ENCODE measurements around the gene SNTB2.

The SNTB2 gene

DNA sequence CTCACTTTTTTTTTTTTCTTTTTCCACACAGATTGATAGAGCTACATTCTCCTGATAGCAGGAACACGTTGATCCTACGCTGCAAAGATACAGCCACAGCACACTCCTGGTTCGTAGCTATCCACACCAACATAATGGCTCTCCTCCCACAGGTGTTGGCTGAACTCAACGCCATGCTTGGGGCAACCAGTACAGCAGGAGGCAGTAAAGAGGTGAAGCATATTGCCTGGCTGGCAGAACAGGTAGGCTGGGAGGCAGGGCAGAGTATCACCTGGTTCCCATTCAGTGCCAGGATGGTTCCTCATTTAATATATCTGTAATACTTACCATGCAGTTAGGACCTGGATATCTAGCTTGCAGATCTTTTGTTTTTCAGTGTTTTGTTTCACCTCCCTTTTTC, 73.1 kb downstream of the SNTB2 start:
- Histone ChIP-seq H3K4me1 (ENCODE audit: control insufficient read depth, insufficient read depth, low read depth, low read length) (no peaks in the 10 kb centered on the region), H4K8ac (ENCODE audit: low read length) (no peak overlapping the region), H2BK5ac (ENCODE audit: low read depth, low read length, poor library complexity, severe bottlenecking) (no peak overlapping the region), H3K27ac (ENCODE audit: low read length, poor library complexity, severe bottlenecking) (no peak overlapping the region), H2AFZ (ENCODE audit: low read depth, low read length) (no peak overlapping the region), H2BK15ac (ENCODE audit: low read depth, poor library complexity, severe bottlenecking) (no peak overlapping the region), H3K14ac (ENCODE audit: low read length in 2 of 2) (no peak overlapping the region), H3K23ac (ENCODE audit: low read length in 2 of 2) (no peak overlapping the region), H2BK120ac (ENCODE audit: low read depth, low read length) (no peak overlapping the region), H3K4me3 (ENCODE audit: insufficient read depth in 1 of 2, low read depth in 1 of 2, low read length in 2 of 2) (no peak overlapping the region), H3K9me3 (ENCODE audit: control insufficient read depth, low read length) (no peaks in the 10 kb centered on the region), H3K79me1 (replicated peaks; ENCODE audit: low read length, poor library complexity, severe bottlenecking) (peaks cover 17% of the 10 kb centered on the region), H3K4me2 (ENCODE audit: low read length, poor library complexity, severe bottlenecking) (no peak overlapping the region), H2BK12ac (ENCODE audit: low read length in 2 of 2) (no peak overlapping the region), H3K27me3 (ENCODE audit: control insufficient read depth in 1 of 2, insufficient read depth in 1 of 2, low read length in 2 of 2) (no peaks in the 10 kb centered on the region), H3K18ac (ENCODE audit: low read depth in 1 of 2, low read length in 2 of 2) (no peak overlapping the region), H3K36me3 (ENCODE audit: control insufficient read depth in 1 of 2, insufficient read depth in 2 of 2, low read depth in 1 of 2, low read length in 2 of 2) (peaks cover 7 to 35% of the 10 kb centered on the region in 2 experiments), H2AK5ac (ENCODE audit: low read length, severe bottlenecking) (no peak overlapping the region), H4K91ac (ENCODE audit: low read length) (no peak overlapping the region), H3K9ac (ENCODE audit: low read length) (no peak overlapping the region), H3K4ac (ENCODE audit: low read depth in 1 of 2, low read length in 2 of 2) (no peak overlapping the region)
- DNase-seq, result no peak
- WGBS, result 100% methylated on average over 4 of the region's 4 CpGs

DNA sequence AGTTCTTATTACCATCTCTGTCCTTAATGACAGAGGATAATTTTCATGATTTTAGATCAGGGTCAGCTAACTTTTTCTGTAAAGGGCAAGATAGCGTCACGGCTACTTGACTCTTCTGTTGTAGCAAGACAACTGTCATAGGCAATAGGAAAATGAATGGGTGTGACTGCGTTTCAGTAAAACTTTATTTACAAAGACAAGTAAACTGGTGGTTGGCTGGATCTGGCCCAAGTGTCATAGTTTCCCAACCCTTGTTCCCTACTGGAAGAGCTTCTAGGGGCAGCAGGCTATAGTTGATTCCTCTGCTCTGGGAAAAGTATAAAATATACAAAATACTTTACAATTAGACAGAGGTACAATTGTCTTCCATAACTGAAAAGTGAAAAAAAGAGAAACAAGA, 73.5 kb downstream of the SNTB2 start:
- H3K4me1 ChIP-seq (ENCODE audit: control insufficient read depth, insufficient read depth, low read depth, low read length), result no peaks in the 10 kb centered on the region
- H3K9me3 ChIP-seq (ENCODE audit: control insufficient read depth, low read length), result no peaks in the 10 kb centered on the region
- no peak overlapping the region for H2BK15ac ChIP-seq (ENCODE audit: low read depth, poor library complexity, severe bottlenecking)
- H3K4me3 ChIP-seq (ENCODE audit: insufficient read depth in 1 of 2, low read depth in 1 of 2, low read length in 2 of 2), result no peak overlapping the region
- H3K9ac ChIP-seq (ENCODE audit: low read length), result no peak overlapping the region
- no peaks in the 10 kb centered on the region for H3K27me3 ChIP-seq (ENCODE audit: control insufficient read depth in 1 of 2, insufficient read depth in 1 of 2, low read length in 2 of 2)
- H3K27ac ChIP-seq (ENCODE audit: low read length, poor library complexity, severe bottlenecking), result no peak overlapping the region
- H3K4me2 ChIP-seq (ENCODE audit: low read length, poor library complexity, severe bottlenecking), result no peak overlapping the region
- no peak overlapping the region for H2BK120ac ChIP-seq (ENCODE audit: low read depth, low read length)
- peaks cover 7 to 35% of the 10 kb centered on the region in 2 experiments for H3K36me3 ChIP-seq (ENCODE audit: control insufficient read depth in 1 of 2, insufficient read depth in 2 of 2, low read depth in 1 of 2, low read length in 2 of 2)
- no peak overlapping the region for H4K8ac ChIP-seq (ENCODE audit: low read length)
- WGBS, result 92% methylated on average over 3 of the region's 3 CpGs
- no peak overlapping the region for H2AFZ ChIP-seq (ENCODE audit: low read depth, low read length)
- DNase-seq, result no peak
- H3K23ac ChIP-seq (ENCODE audit: low read length in 2 of 2), result no peak overlapping the region
- H2BK5ac ChIP-seq (ENCODE audit: low read depth, low read length, poor library complexity, severe bottlenecking), result no peak overlapping the region
- no peak overlapping the region for H3K18ac ChIP-seq (ENCODE audit: low read depth in 1 of 2, low read length in 2 of 2)
- H3K79me1 ChIP-seq (replicated peaks; ENCODE audit: low read length, poor library complexity, severe bottlenecking), result peaks cover 14% of the 10 kb centered on the region
- H2BK12ac ChIP-seq (ENCODE audit: low read length in 2 of 2), result no peak overlapping the region
- H2AK5ac ChIP-seq (ENCODE audit: low read length, severe bottlenecking), result no peak overlapping the region
- no peak overlapping the region for H4K91ac ChIP-seq (ENCODE audit: low read length)
- H3K14ac ChIP-seq (ENCODE audit: low read length in 2 of 2), result no peak overlapping the region
- H3K4ac ChIP-seq (ENCODE audit: low read depth in 1 of 2, low read length in 2 of 2), result no peak overlapping the region

DNA sequence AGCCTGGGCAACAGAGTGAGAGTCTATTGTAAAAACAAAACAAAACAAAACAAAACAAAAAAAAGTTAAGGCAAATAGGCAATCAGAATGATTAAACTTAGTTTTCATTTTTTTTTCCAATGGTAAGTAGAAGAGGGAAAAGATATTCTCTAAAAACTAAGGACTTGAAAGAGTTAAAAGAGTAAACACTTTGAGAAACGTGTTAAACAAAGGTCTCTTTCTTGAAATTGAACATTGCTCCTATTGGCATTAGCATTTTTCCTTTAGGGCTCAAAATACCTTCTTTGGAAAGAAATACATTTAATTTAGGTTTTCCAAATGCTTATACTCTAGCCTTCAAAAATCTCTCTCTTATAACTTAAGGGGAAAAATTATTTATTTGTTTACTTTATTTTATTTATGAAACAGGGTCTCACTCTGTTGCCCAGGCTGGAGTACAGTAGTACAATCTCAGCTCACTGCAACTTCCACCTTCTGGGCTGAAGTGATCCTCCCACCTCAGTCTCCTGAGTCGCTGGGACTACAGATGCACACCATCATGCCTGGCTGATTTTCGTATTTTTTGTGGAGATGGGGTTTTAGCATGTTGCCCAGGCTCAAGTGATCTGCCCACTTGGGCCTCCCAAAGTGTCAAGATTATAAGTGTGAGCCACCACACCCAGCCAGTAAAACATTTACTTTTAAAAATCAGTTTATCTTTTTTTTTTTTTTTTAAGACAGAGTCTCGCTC, 79.5 kb downstream of the SNTB2 start:
- H4K8ac ChIP-seq (ENCODE audit: low read length), result no peak overlapping the region
- no peak overlapping the region for H3K4ac ChIP-seq (ENCODE audit: low read depth in 1 of 2, low read length in 2 of 2)
- H2BK15ac ChIP-seq (ENCODE audit: low read depth, poor library complexity, severe bottlenecking), result no peak overlapping the region
- no peak overlapping the region for H2BK120ac ChIP-seq (ENCODE audit: low read depth, low read length)
- H2AFZ ChIP-seq (ENCODE audit: low read depth, low read length), result no peak overlapping the region
- H3K9me3 ChIP-seq (ENCODE audit: control insufficient read depth, low read length), result no peaks in the 10 kb centered on the region
- H3K9ac ChIP-seq (ENCODE audit: low read length), result no peak overlapping the region
- no peak overlapping the region for H2BK5ac ChIP-seq (ENCODE audit: low read depth, low read length, poor library complexity, severe bottlenecking)
- no peak overlapping the region for H4K91ac ChIP-seq (ENCODE audit: low read length)
- WGBS, result 54% methylated on average over 1 of the region's 4 CpGs
- no peak overlapping the region for H3K4me3 ChIP-seq (ENCODE audit: insufficient read depth in 1 of 2, low read depth in 1 of 2, low read length in 2 of 2)
- H2BK12ac ChIP-seq (ENCODE audit: low read length in 2 of 2), result no peak overlapping the region
- no peak overlapping the region for H3K23ac ChIP-seq (ENCODE audit: low read length in 2 of 2)
- peaks cover 20% of the 10 kb centered on the region for H3K79me1 ChIP-seq (replicated peaks; ENCODE audit: low read length, poor library complexity, severe bottlenecking)
- H3K18ac ChIP-seq (ENCODE audit: low read depth in 1 of 2, low read length in 2 of 2), result no peak overlapping the region
- no peaks in the 10 kb centered on the region for H3K4me1 ChIP-seq (ENCODE audit: control insufficient read depth, insufficient read depth, low read depth, low read length)
- peaks cover 7 to 32% of the 10 kb centered on the region in 2 experiments for H3K36me3 ChIP-seq (ENCODE audit: control insufficient read depth in 1 of 2, insufficient read depth in 2 of 2, low read depth in 1 of 2, low read length in 2 of 2)
- no peak for DNase-seq
- H3K14ac ChIP-seq (ENCODE audit: low read length in 2 of 2), result no peak overlapping the region
- no peak overlapping the region for H2AK5ac ChIP-seq (ENCODE audit: low read length, severe bottlenecking)
- no peak overlapping the region for H3K27ac ChIP-seq (ENCODE audit: low read length, poor library complexity, severe bottlenecking)
- no peak overlapping the region for H3K4me2 ChIP-seq (ENCODE audit: low read length, poor library complexity, severe bottlenecking)
- H3K27me3 ChIP-seq (ENCODE audit: control insufficient read depth in 1 of 2, insufficient read depth in 1 of 2, low read length in 2 of 2), result no peaks in the 10 kb centered on the region

DNA sequence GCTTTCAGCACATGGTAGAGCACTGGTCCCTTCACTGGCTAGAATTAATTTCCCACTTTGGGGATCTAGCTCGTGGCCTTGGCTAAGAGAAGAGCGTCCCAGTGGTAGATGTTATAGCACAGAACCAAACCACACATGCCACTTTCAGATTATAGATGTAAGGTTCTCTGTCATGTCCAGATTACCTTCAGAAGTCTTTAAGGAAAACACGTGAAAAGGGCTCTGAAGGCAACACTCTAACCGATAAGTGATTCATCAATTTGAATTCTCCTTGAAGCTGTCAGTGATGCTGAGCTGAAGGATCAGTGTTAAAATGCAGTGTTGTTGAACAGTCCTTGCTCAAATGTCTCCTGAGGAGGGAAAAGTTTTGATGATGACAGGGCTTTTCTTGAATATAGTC, 80.7 kb downstream of the SNTB2 start:
- Histone ChIP-seq H3K36me3 (ENCODE audit: control insufficient read depth in 1 of 2, insufficient read depth in 2 of 2, low read depth in 1 of 2, low read length in 2 of 2) (peaks cover 7 to 28% of the 10 kb centered on the region in 2 experiments), H3K4me1 (ENCODE audit: control insufficient read depth, insufficient read depth, low read depth, low read length) (no peaks in the 10 kb centered on the region)
- DNase-seq, result no peak

More for the DNA sequence above, 80.7 kb downstream of the SNTB2 start:
- Histone ChIP-seq H2BK5ac (ENCODE audit: low read depth, low read length, poor library complexity, severe bottlenecking) (no peak overlapping the region), H3K23ac (ENCODE audit: low read length in 2 of 2) (no peak overlapping the region), H3K27ac (ENCODE audit: low read length, poor library complexity, severe bottlenecking) (no peak overlapping the region), H4K8ac (ENCODE audit: low read length) (no peak overlapping the region), H2BK15ac (ENCODE audit: low read depth, poor library complexity, severe bottlenecking) (no peak overlapping the region), H3K9ac (ENCODE audit: low read length) (no peak overlapping the region), H2BK120ac (ENCODE audit: low read depth, low read length) (no peak overlapping the region), H4K91ac (ENCODE audit: low read length) (no peak overlapping the region), H2AK5ac (ENCODE audit: low read length, severe bottlenecking) (no peak overlapping the region), H2BK12ac (ENCODE audit: low read length in 2 of 2) (no peak overlapping the region), H3K4me2 (ENCODE audit: low read length, poor library complexity, severe bottlenecking) (no peak overlapping the region), H2AFZ (ENCODE audit: low read depth, low read length) (no peak overlapping the region), H3K18ac (ENCODE audit: low read depth in 1 of 2, low read length in 2 of 2) (no peak overlapping the region), H3K9me3 (ENCODE audit: control insufficient read depth, low read length) (no peaks in the 10 kb centered on the region), H3K27me3 (ENCODE audit: control insufficient read depth in 1 of 2, insufficient read depth in 1 of 2, low read length in 2 of 2) (no peaks in the 10 kb centered on the region), H3K4me3 (ENCODE audit: insufficient read depth in 1 of 2, low read depth in 1 of 2, low read length in 2 of 2) (no peak overlapping the region), H3K4ac (ENCODE audit: low read depth in 1 of 2, low read length in 2 of 2) (no peak overlapping the region), H3K79me1 (replicated peaks; ENCODE audit: low read length, poor library complexity, severe bottlenecking) (peaks cover 16% of the 10 kb centered on the region), H3K14ac (ENCODE audit: low read length in 2 of 2) (no peak overlapping the region)
- 99% methylated on average over 4 of the region's 4 CpGs for WGBS
